LNCAP (cell line): ENCODE results near the gene PER3.

Experiments used
- CTCF ChIP-seq: fragments of 450-650 bp; IDR thresholded peaks from 2 replicates; pipeline ENCODE4 v1.5.1; 2017; ENCODE audit warnings: mild to moderate bottlenecking

Gene PER3

DNA sequence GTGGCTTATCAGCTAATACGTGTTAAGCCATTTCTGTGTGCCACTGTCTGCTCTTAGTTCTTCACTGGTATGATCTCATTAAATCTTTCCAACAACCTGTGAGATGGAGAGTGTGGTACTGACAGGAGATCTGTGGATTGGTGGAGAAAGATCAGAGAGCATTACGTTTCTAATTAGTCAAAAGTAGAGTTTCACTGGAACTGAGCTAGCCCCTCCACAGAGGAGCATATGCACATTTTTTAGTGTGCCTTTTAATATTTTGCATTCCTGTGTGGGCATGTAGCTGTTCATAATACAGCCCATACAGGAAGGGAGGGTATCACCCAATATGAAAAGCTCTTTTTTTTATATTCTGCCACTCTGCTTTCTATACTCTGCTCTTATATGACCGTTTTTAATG, 37.2 kb downstream of the PER3 start:
- TF ChIP-seq CTCF, result no peak

GRCh38 chr1:7824701-7825100, 40.6 kb downstream of the PER3 start:
- TF ChIP-seq CTCF, result no peak

DNA sequence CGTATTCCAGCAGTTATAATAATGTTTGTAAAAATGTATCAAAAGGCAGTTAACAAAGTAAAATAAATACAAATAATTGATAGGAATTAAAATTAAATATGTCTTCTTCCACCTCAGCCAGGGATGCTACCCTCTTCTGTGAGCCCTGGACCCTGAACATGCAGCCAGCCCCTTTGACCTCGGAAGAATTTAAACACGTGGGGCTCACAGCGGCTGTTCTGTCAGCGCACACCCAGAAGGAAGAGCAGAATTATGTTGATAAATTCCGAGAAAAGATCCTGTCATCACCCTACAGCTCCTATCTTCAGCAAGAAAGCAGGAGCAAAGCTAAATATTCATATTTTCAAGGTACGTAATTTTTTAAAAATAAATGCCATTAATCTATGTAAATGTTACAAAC, 42.3 kb downstream of the PER3 start:
- TF ChIP-seq CTCF, result no peak

DNA sequence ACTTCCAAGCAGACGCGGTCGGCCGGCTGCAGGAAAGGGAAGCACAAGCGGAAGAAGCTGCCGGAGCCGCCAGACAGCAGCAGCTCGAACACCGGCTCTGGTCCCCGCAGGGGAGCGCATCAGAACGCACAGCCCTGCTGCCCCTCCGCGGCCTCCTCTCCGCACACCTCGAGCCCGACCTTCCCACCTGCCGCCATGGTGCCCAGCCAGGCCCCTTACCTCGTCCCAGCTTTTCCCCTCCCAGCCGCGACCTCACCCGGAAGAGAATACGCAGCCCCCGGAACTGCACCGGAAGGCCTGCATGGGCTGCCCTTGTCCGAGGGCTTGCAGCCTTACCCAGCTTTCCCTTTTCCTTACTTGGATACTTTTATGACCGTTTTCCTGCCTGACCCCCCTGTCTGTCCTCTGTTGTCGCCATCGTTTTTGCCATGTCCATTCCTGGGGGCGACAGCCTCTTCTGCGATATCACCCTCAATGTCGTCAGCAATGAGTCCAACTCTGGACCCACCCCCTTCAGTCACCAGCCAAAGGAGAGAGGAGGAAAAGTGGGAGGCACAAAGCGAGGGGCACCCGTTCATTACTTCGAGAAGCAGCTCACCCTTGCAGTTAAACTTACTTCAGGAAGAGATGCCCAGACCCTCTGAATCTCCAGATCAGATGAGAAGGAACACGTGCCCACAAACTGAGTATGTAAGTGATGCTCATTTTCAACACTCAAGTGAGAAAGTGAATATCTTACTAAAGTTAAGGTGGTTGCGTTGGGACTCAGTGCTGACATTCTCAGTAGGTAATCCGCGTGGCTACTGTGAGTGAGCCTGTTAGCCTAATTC, 43.2 kb downstream of the PER3 start:
- TF ChIP-seq CTCF, result no peak

GRCh38 chr1:7831458-7831857, 47.4 kb downstream of the PER3 start:
- no peak for TF ChIP-seq CTCF

GRCh38 chr1:7833035-7833434, 48.9 kb downstream of the PER3 start:
- no peak for TF ChIP-seq CTCF

GRCh38 chr1:7838714-7839113, 54.6 kb downstream of the PER3 start:
- TF ChIP-seq CTCF, result no peak

DNA sequence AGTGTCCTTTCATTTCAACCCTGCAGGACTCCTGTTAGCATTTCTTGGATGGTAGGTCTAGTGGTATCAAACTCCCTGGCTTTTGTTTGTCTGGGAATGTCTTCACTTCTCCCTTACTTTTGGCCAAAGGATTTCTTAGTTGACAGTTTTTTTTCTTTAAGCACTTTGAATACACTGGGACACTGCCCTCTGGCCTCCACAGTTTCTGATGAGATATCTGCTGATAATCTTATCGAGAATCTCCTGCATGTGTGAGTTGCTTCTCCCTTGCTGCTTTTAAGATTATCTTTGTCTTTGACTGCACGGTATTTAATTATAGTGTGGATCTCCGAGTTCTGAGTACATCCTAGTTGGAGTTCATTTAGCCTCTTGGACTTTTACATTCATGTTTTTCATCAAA, 55.4 kb downstream of the PER3 start:
- TF ChIP-seq CTCF, result no peak
